HCT116 (cell line): ENCODE results near the gene GALNT18. TPM values are rescaled to one million over a fixed set of nuclear protein-coding genes. Genes with fewer than 3 reads are reported as not detected.

Source experiments
- ATAC-seq: fragments of 200-7000 bp; cut with Tn5 transposase; 2 replicates; pipeline ENCODE4 v1.9.1; 2020; ENCODE audit warnings: mild to moderate bottlenecking, moderate library complexity
- BruUV-seq: library from RNA; stranded (reverse); fragments of 400-500 nt; replicated peaks from 2 replicates; lab custom pipeline; 2021; lab: Mats Ljungman, UMichigan
- CTCF ChIA-PET: fragments of 300-600 bp; sonication (Branson Sonifier 250); formaldehyde crosslinking; loops from one replicate; lab custom pipeline; 2021; ENCODE audit warnings: antibody characterized with exemption; lab: Charles Lee
- POLR2A ChIA-PET: fragments of 300-600, 350-600 bp; sonication (Branson Sonifier 250); formaldehyde crosslinking; loops from one replicate; lab custom pipeline; 2021; ENCODE audit warnings: antibody characterized with exemption; lab: Charles Lee
- RAD21 ChIA-PET, 2 experiments: fragments of 300-600 bp; sonication (Branson Sonifier 250); formaldehyde crosslinking; loops; one replicate each; lab custom pipeline; 2023; ENCODE audit warnings: low total read pairs in 2 of 2; ENCODE audit not compliant: uncharacterized antibody in 2 of 2, unreplicated experiment in 2 of 2, low non-redundant PET in 1 of 2; lab: Charles Lee
- DNase-seq: peaks from one replicate; pipeline ENCODE4 v3.0.0-alpha.2; 2010; ENCODE audit warnings: low read depth, low spot score
- H2AFZ ChIP-seq: fragments of 200-600 bp; shearing (Covaris generic), sonication (generic); 2 replicates; pipeline ENCODE4 v1.6.1; 2017; ENCODE audit warnings: low read depth, mixed run types, mixed read lengths, antibody characterized with exemption, low read length; ENCODE audit not compliant: poor library complexity, severe bottlenecking
- H3K27ac ChIP-seq: 2 replicates; pipeline ENCODE4 v1.5.1; 2012; ENCODE audit warnings: low read depth, low read length
- H3K27me3 ChIP-seq: fragments of 200-600 bp; sonication (generic); 2 replicates; pipeline ENCODE4 v1.6.1; 2016; ENCODE audit warnings: mixed run types, low read length, mixed read lengths; ENCODE audit not compliant: insufficient read depth
- H3K36me3 ChIP-seq, 2 experiments: fragments of 200-500 bp in 1 of 2; fragments of 200-600 bp in 1 of 2; sonication (Bioruptor generic) in 1 of 2; sonication (generic) in 1 of 2; 2 replicates each; pipeline versions ENCODE4 v1.5.1 to v1.6.1; 2014 to 2016; ENCODE audit warnings: low read length in 2 of 2, inconsistent platforms in 1 of 2, mixed read lengths in 1 of 2, mixed run types in 1 of 2; ENCODE audit not compliant: insufficient read depth in 2 of 2, control insufficient read depth in 1 of 2
- H3K4me1 ChIP-seq, 2 experiments: fragments of 200-600 bp in 1 of 2; sonication (generic) in 1 of 2; 2 replicates each; pipeline versions ENCODE4 v1.5.1 to v1.6.1; 2012 to 2017; ENCODE audit warnings: low read length in 2 of 2, inconsistent platforms in 1 of 2, mild to moderate bottlenecking in 1 of 2, mixed read lengths in 1 of 2, mixed run types in 1 of 2, moderate library complexity in 1 of 2; ENCODE audit not compliant: insufficient read depth in 2 of 2, control insufficient read depth in 1 of 2
- H3K4me2 ChIP-seq: fragments of 200-600 bp; sonication (generic); 2 replicates; pipeline ENCODE4 v1.6.1; 2017; ENCODE audit warnings: mixed run types, low read length, mixed read lengths
- H3K4me3 ChIP-seq, 2 experiments: fragments of 200-600 bp in 1 of 2; sonication (generic) in 1 of 2; replicated peaks in 1 of 2; 2 replicates each; pipeline ENCODE4 v1.5.1; 2011 to 2016; ENCODE audit warnings: low read length in 2 of 2, control low read depth in 1 of 2, low read depth in 1 of 2, mild to moderate bottlenecking in 1 of 2, mixed read lengths in 1 of 2, mixed run types in 1 of 2
- H3K79me2 ChIP-seq: fragments of 200-600 bp; sonication (generic); 2 replicates; pipeline ENCODE4 v1.6.1; 2017; ENCODE audit warnings: mild to moderate bottlenecking, mixed run types, low read length, moderate library complexity, mixed read lengths; ENCODE audit not compliant: insufficient read depth
- H3K9ac ChIP-seq: fragments of 200-600 bp; sonication (generic); 2 replicates; pipeline ENCODE4 v1.6.1; 2016; ENCODE audit warnings: low read length, mixed read lengths
- H3K9me2 ChIP-seq: fragments of 200-600 bp; sonication (generic), shearing (Covaris generic); 2 replicates; pipeline ENCODE4 v1.6.1; 2017; ENCODE audit warnings: mixed run types, mild to moderate bottlenecking, moderate library complexity; ENCODE audit not compliant: insufficient read depth
- H3K9me3 ChIP-seq, 2 experiments: fragments of 200-500 bp in 1 of 2; fragments of 200-600 bp in 1 of 2; sonication (Bioruptor generic) in 1 of 2; sonication (generic) in 1 of 2; 2 replicates each; pipeline ENCODE4 v1.6.1; 2014 to 2017; ENCODE audit warnings: low read length in 2 of 2, mixed read lengths in 2 of 2, inconsistent platforms in 1 of 2, low read depth in 1 of 2, mild to moderate bottlenecking in 1 of 2, mixed run types in 1 of 2, moderate library complexity in 1 of 2; ENCODE audit not compliant: control insufficient read depth in 1 of 2, insufficient read depth in 1 of 2
- H4K20me1 ChIP-seq: fragments of 200-600 bp; sonication (generic), shearing (Covaris generic); 2 replicates; pipeline ENCODE4 v1.6.1; 2017; ENCODE audit warnings: mixed run types, mild to moderate bottlenecking, moderate library complexity; ENCODE audit not compliant: insufficient read depth
- CEBPB ChIP-seq: IDR thresholded peaks from 2 replicates; pipeline ENCODE4 v1.6.1; 2012; ENCODE audit warnings: low read depth
- CTCF ChIP-seq, 3 experiments: fragments of 200-600 bp in 1 of 3; sonication (generic) in 1 of 3; IDR thresholded peaks in 2 of 3; conservative IDR thresholded peaks in 1 of 3; 2 replicates each; pipeline ENCODE4 v1.5.1; 2012 to 2017; ENCODE audit warnings: low read depth in 2 of 3, low read length in 2 of 3, antibody characterized with exemption in 1 of 3, borderline replicate concordance in 1 of 3, control low read depth in 1 of 3, mild to moderate bottlenecking in 1 of 3, mixed read lengths in 1 of 3, mixed run types in 1 of 3, moderate library complexity in 1 of 3; ENCODE audit not compliant: insufficient read depth in 1 of 3
- ELF1 ChIP-seq: IDR thresholded peaks from 2 replicates; pipeline ENCODE4 v1.6.1; 2012; ENCODE audit warnings: low read depth, borderline replicate concordance
- JUND ChIP-seq: IDR thresholded peaks from 2 replicates; pipeline ENCODE4 v1.6.1; 2012
- MAX ChIP-seq: IDR thresholded peaks from 2 replicates; pipeline ENCODE4 v1.6.1; 2012
- SP1 ChIP-seq: IDR thresholded peaks from 2 replicates; pipeline ENCODE4 v1.6.1; 2012; ENCODE audit warnings: low read depth
- ZBTB33 ChIP-seq: IDR thresholded peaks from 2 replicates; pipeline ENCODE4 v1.6.1; 2011; ENCODE audit warnings: mild to moderate bottlenecking, low read length, moderate library complexity; ENCODE audit not compliant: insufficient replicate concordance; ENCODE audit errors: extremely low read depth
- intact Hi-C: fragments of 100-400 bp; cut with micrococcal nuclease; formaldehyde crosslinking; loops from 2 replicates; pipeline ENCODE4 v1.10.0; 2022
- total RNA-seq: library from RNA; stranded (reverse); gene quantifications from one replicate; pipeline ENCODE4 v1.2.1, GENCODE V29; 2021; ENCODE audit not compliant: unreplicated experiment

GALNT18 gene
- total RNA-seq, 1 experiment from 2014 or later: 19.9 TPM

GRCh38 chr11:11577251-11577855 is 44.5 kb downstream of the GALNT18 start:
- no TSS peak for BruUV-seq
- Histone ChIP-seq H3K27ac (no peak overlapping the region), H3K9ac (no peak overlapping the region), H2AFZ (no peak overlapping the region), H3K79me2 (peaks cover 9% of the 10 kb centered on the region; the same call in 1 of the 2 replicates), H3K4me1 (no peaks in the 10 kb centered on the region), H3K4me3 (no peak overlapping the region), H3K9me2 (0 out of 2 replicates have a peak, but pooled peaks cover 5% of the 10 kb centered on the region), H4K20me1 (no peaks in the 10 kb centered on the region), H3K36me3 (no peaks in the 10 kb centered on the region), H3K27me3 (no peaks in the 10 kb centered on the region), H3K4me2 (no peak overlapping the region), H3K9me3 (no peaks in the 10 kb centered on the region)
- intact Hi-C loops: no loop called here
- CTCF ChIA-PET: no interaction called here
- POLR2A ChIA-PET: no interaction called here
- TF ChIP-seq CTCF (IDR thresholded peaks at IDR 0.05 in 2 of 3, conservative IDR thresholded peaks at IDR 0.05 in 1 of 3; ENCODE audit: borderline replicate concordance in 1 of 3, insufficient read depth in 1 of 3, low read depth in 2 of 3, low read length in 2 of 3) (no peak), JUND (no peak), ZBTB33 (no peak), MAX (no peak), ELF1 (no peak), CEBPB (no peak), SP1 (no peak)
- DNase-seq (no peak), ATAC-seq (no peak)
- RAD21 ChIA-PET: no interaction called here
